ENCODE results near the gene CDK5.
"Not testable (repeated sequence)": the region's sequence is repeated elsewhere in the genome, so short reads cannot be mapped to it uniquely, and the experiment has no call there.

The CDK5 gene

GRCh38 chr7:151056666-151057505 is 811 bp downstream of the CDK5 start:
- DNase-seq (ENCODE audit: low read depth): no peak

- no peak for DNase-seq (ENCODE audit: low read depth)
Measured at GRCh38 chr7:151056283-151056665, 1.4 kb downstream of the CDK5 start.

- DNase-seq (ENCODE audit: low read depth): no peak
Measured at GRCh38 chr7:151053751-151054150, 3.9 kb downstream of the CDK5 start.

GRCh38 chr7:151053096-151053495 is 4.6 kb downstream of the CDK5 start:
- no peak for DNase-seq (ENCODE audit: low read depth)

GRCh38 chr7:151051108-151051507 is 6.6 kb downstream of the CDK5 start:
- peak; percentile 45 for DNase-seq (ENCODE audit: low read depth)

- DNase-seq (ENCODE audit: low read depth): no peak
Measured at GRCh38 chr7:151048911-151049463, 8.7 kb downstream of the CDK5 start.

GRCh38 chr7:151047976-151048815 is 9.5 kb downstream of the CDK5 start, which contains the start of gene ASIC3:
ASIC3 (plus strand) TSS chr7:151048531; CDS start chr7:151048886, 355 bp downstream.
- DNase-seq (ENCODE audit: low read depth): no peak

GRCh38 chr7:151046603-151047573 is 10.8 kb downstream of the CDK5 start:
- no peak for DNase-seq (ENCODE audit: low read depth)

- no peak for DNase-seq (ENCODE audit: low read depth)
Measured at GRCh38 chr7:151045967-151046366, 11.7 kb downstream of the CDK5 start.

- no peak for DNase-seq (ENCODE audit: low read depth)
Measured at GRCh38 chr7:151045262-151045661, 12.4 kb downstream of the CDK5 start.

GRCh38 chr7:151043959-151044358 is 13.7 kb downstream of the CDK5 start:
- no peak for DNase-seq (ENCODE audit: low read depth)

GRCh38 chr7:151043449-151043848 is 14.2 kb downstream of the CDK5 start:
- DNase-seq (ENCODE audit: low read depth): not testable (repeated sequence)

GRCh38 chr7:151040616-151041375 is 16.9 kb downstream of the CDK5 start:
- DNase-seq (ENCODE audit: low read depth): no peak

- no peak for DNase-seq (ENCODE audit: low read depth)
Measured at GRCh38 chr7:151039850-151040548, 17.7 kb downstream of the CDK5 start.

- DNase-seq (ENCODE audit: low read depth): no peak
Measured at GRCh38 chr7:151038951-151039849, 18.5 kb downstream of the CDK5 start.

GRCh38 chr7:151035902-151036301 is 21.8 kb downstream of the CDK5 start:
- no peak for DNase-seq (ENCODE audit: low read depth)

GRCh38 chr7:151035026-151035717 is 22.5 kb downstream of the CDK5 start:
- no peak for DNase-seq (ENCODE audit: low read depth)

GRCh38 chr7:151034312-151035025 is 23.2 kb downstream of the CDK5 start:
- no peak for DNase-seq (ENCODE audit: low read depth)
